ENCODE measurements around the gene DUSP15. TPM values are rescaled to one million over a fixed set of nuclear protein-coding genes. Genes with fewer than 3 reads are reported as not detected.

Gene DUSP15
- total RNA-seq, 1 experiment from 2014 or later = 9.1 TPM

DNA sequence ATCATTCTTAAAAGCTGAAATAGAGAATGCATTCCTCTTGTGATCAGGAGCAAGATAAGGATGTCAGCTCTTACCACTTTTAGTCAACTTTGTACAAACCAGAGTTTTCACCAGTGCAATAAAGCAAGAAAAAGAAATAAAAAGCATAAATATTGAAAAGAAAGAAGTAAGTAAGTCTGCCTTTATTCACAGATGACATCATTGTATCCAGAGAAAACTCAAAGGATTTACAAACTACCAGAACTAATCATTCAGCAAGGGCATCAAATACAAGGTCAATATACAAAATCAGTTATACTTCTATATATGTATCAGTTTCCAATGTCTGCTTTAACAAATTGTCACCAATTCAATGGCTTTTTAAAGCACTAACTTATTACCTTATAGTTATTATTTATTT, 13.5 kb upstream of the DUSP15 start:
- H3K27me3 Mint-ChIP-seq (ENCODE audit: insufficient read depth, unreplicated experiment) = peaks cover 7% of the 10 kb centered on the region
- ChIA-PET POLR2A (no interaction called here), CTCF (no interaction called here)
- no peaks in the 10 kb centered on the region for H3K9me3 ChIP-seq
- no peak for TF ChIP-seq CTCF (IDR thresholded peaks at IDR 0.05; ENCODE audit: insufficient read depth in 1 of 2, low read depth in 1 of 2, low read length in 1 of 2, severe bottlenecking in 1 of 2, unreplicated experiment in 1 of 2)
- no peak overlapping the region for H3K4me3 ChIP-seq (ENCODE audit: low read depth, low read length)
- no peaks in the 10 kb centered on the region for H3K36me3 ChIP-seq (ENCODE audit: control insufficient read depth, insufficient read depth, low read length)
- BruUV-seq (replicated peaks) = no TSS peak
- no peak overlapping the region for H3K4me3 Mint-ChIP-seq (ENCODE audit: unreplicated experiment)
- peaks cover 12% of the 10 kb centered on the region for H3K4me1 Mint-ChIP-seq (ENCODE audit: low read depth, unreplicated experiment)
- H3K4me1 ChIP-seq = no peaks in the 10 kb centered on the region
- DNase-seq = no peak
- no peaks in the 10 kb centered on the region for H3K9me3 Mint-ChIP-seq (ENCODE audit: unreplicated experiment)
- intact Hi-C loops (cut with micrococcal nuclease; ENCODE audit: unreplicated experiment) = no loop called here
- H3K27me3 ChIP-seq (replicated peaks; ENCODE audit: control insufficient read depth, insufficient read depth, low read length) = 0 out of 2 replicates have a peak, but pooled peaks cover 1% of the 10 kb centered on the region
- H3K27ac Mint-ChIP-seq (ENCODE audit: unreplicated experiment) = no peak overlapping the region
- H3K36me3 Mint-ChIP-seq (ENCODE audit: insufficient read depth, unreplicated experiment) = peaks cover 23% of the 10 kb centered on the region

GRCh38 chr20:31881945-31882344, 11.6 kb upstream of the DUSP15 start:
- Mint-ChIP-seq H3K27ac (ENCODE audit: unreplicated experiment) (no peak overlapping the region), H3K27me3 (ENCODE audit: insufficient read depth, unreplicated experiment) (peaks cover 3% of the 10 kb centered on the region), H3K4me1 (ENCODE audit: low read depth, unreplicated experiment) (peaks cover 12% of the 10 kb centered on the region), H3K4me3 (ENCODE audit: unreplicated experiment) (no peak overlapping the region), H3K36me3 (ENCODE audit: insufficient read depth, unreplicated experiment) (peaks cover 23% of the 10 kb centered on the region), H3K9me3 (ENCODE audit: unreplicated experiment) (no peaks in the 10 kb centered on the region)
- Histone ChIP-seq H3K27me3 (replicated peaks; ENCODE audit: control insufficient read depth, insufficient read depth, low read length) (0 out of 2 replicates have a peak, but pooled peaks cover 1% of the 10 kb centered on the region), H3K9me3 (peaks cover 8% of the 10 kb centered on the region; the same call in 1 of the 2 replicates), H3K4me1 (no peaks in the 10 kb centered on the region), H3K36me3 (ENCODE audit: control insufficient read depth, insufficient read depth, low read length) (no peaks in the 10 kb centered on the region), H3K4me3 (ENCODE audit: low read depth, low read length) (no peak overlapping the region)
- CTCF ChIA-PET = no interaction called here
- POLR2A ChIA-PET = no interaction called here
- intact Hi-C loops (cut with micrococcal nuclease; ENCODE audit: unreplicated experiment) = no loop called here
- DNase-seq = no peak
- no TSS peak for BruUV-seq (replicated peaks)
- no peak for TF ChIP-seq CTCF (IDR thresholded peaks at IDR 0.05; ENCODE audit: insufficient read depth in 1 of 2, low read depth in 1 of 2, low read length in 1 of 2, severe bottlenecking in 1 of 2, unreplicated experiment in 1 of 2)

DNA sequence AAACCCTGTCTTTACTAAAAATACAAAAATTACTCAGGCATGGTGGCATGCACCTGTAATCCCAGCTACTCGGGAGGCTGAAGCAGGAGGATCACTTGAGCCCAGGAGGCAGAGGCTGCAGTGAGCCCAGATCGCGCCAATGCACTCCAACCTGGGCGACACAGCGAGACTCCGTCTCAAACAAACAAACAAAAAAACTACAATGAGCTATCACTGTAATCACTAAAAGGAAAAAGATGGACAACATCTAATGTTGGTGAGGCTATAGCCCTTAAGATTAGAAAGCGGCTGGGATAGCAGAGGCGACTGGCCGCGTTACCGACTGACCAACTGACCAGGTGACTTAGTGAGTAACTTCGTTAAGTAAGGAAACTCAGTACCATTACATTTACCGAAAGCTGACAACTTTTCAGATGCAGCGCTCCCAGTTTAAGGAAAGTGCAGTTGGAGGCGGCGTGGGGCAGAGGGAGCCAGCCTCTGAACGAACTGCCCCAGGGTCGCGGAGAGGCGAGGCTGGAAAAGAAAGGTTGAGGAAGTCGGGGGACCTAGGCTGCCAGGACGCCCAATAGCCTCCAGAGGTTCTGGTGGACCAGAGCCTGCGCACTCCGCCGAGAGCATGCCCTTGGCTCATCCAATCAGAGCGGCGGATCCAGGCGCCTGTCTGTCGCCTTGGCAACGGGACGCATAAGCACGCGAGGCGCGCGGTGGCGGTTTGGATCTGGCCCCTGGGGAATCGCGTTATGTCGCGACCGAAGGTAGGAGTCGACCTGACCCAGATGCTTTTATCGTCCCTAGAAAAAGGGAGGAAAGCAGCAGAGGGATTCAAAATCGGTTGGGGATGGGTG, 9.0 kb upstream of the DUSP15 start:
- H3K4me1 Mint-ChIP-seq (ENCODE audit: low read depth, unreplicated experiment) = peaks cover 12% of the 10 kb centered on the region
- no peaks in the 10 kb centered on the region for H3K36me3 ChIP-seq (ENCODE audit: control insufficient read depth, insufficient read depth, low read length)
- peak overlapping the region; percentile 88 for H3K4me3 Mint-ChIP-seq (ENCODE audit: unreplicated experiment)
- H3K27me3 ChIP-seq (replicated peaks; ENCODE audit: control insufficient read depth, insufficient read depth, low read length) = no peaks in the 10 kb centered on the region
- ChIA-PET CTCF (interaction anchor here (0.7 to 2.1 kb wide), 6 partner anchors 18 to 138 kb away, joined by 3 to 31 read pairs (median 4); partner anchors contain the start of gene PDRG1), POLR2A (interaction anchor here (0.7 to 0.9 kb wide), 2 partner anchors 12 to 139 kb away, joined by 3 to 4 read pairs; no protein-coding TSS in a partner anchor)
- H3K27ac Mint-ChIP-seq (ENCODE audit: unreplicated experiment) = peak overlapping the region; percentile 95
- no peaks in the 10 kb centered on the region for H3K4me1 ChIP-seq
- H3K4me3 ChIP-seq (ENCODE audit: low read depth, low read length) = peak overlapping the region; percentile 82
- TSS peak; percentile 83 for BruUV-seq (replicated peaks)
- intact Hi-C loops (cut with micrococcal nuclease; ENCODE audit: unreplicated experiment) = loop anchor here (1.0 kb wide), 2 partner anchors 9 to 27 kb away; partner anchors contain the start of genes DUSP15 and TTLL9
- peaks cover 23% of the 10 kb centered on the region for H3K36me3 Mint-ChIP-seq (ENCODE audit: insufficient read depth, unreplicated experiment)
- no peaks in the 10 kb centered on the region for H3K9me3 Mint-ChIP-seq (ENCODE audit: unreplicated experiment)
- peak; percentile 99 to 100 for DNase-seq
- peaks cover 8% of the 10 kb centered on the region; the same call in 1 of the 2 replicates for H3K9me3 ChIP-seq
- TF ChIP-seq CTCF (IDR thresholded peaks at IDR 0.05; ENCODE audit: insufficient read depth in 1 of 2, low read depth in 1 of 2, low read length in 1 of 2, severe bottlenecking in 1 of 2, unreplicated experiment in 1 of 2) = no peak
- H3K27me3 Mint-ChIP-seq (ENCODE audit: insufficient read depth, unreplicated experiment) = peaks cover 2% of the 10 kb centered on the region

All from Caco-2 (cell line).